GM12878 (cell line): Measurements from ENCODE around the gene RNF166. TPM values are rescaled to one million over a fixed set of nuclear protein-coding genes. Genes with fewer than 3 reads are reported as not detected.

ENCODE experiments used
- ASH2L ChIP-seq: fragments of 300-600, 200-600 bp; sonication (generic); IDR thresholded peaks from 2 replicates; pipeline ENCODE4 v1.6.1; 2017; ENCODE audit warnings: low read depth, mild to moderate bottlenecking, borderline replicate concordance
- CREB1 ChIP-seq: IDR thresholded peaks from 2 replicates; pipeline ENCODE4 v1.6.1; 2012; ENCODE audit warnings: low read depth, mild to moderate bottlenecking, inconsistent platforms
- CREM ChIP-seq: IDR thresholded peaks from 2 replicates; pipeline ENCODE4 v1.6.1; 2014; ENCODE audit warnings: antibody characterized with exemption, low read depth
- NKRF ChIP-seq: fragments of 450-650 bp; conservative IDR thresholded peaks from 2 replicates; pipeline ENCODE4 v1.6.1; 2017; ENCODE audit warnings: mild to moderate bottlenecking, moderate library complexity
- NR2C1 ChIP-seq: fragments of 450-650 bp; IDR thresholded peaks from 2 replicates; pipeline ENCODE4 v1.6.1; 2017; ENCODE audit warnings: antibody characterized with exemption, mild to moderate bottlenecking, moderate library complexity
- POLR2AphosphoS2 ChIP-seq: IDR thresholded peaks from 2 replicates; pipeline ENCODE4 v1.6.1; 2011; ENCODE audit warnings: low read depth, mild to moderate bottlenecking, low read length, improper control_type of control experiment, moderate library complexity
- POLR2AphosphoS5 ChIP-seq: IDR thresholded peaks from 2 replicates; pipeline ENCODE4 v1.6.1; 2011; ENCODE audit warnings: mild to moderate bottlenecking, low read length, inconsistent platforms
- SMAD5 ChIP-seq: IDR thresholded peaks from 2 replicates; pipeline ENCODE4 v1.6.1; 2016; ENCODE audit warnings: antibody characterized with exemption, low read depth
- SP1 ChIP-seq: IDR thresholded peaks from one replicate; pipeline ENCODE4 v1.6.1; 2011; ENCODE audit warnings: low read depth, low read length
- STAT3 ChIP-seq: IDR thresholded peaks from 2 replicates; pipeline ENCODE4 v1.6.1; 2011; ENCODE audit warnings: low read depth, low read length, improper control_type of control experiment
- SUZ12 ChIP-seq: fragments of 200-600 bp; sonication (generic); IDR thresholded peaks from one replicate; pipeline ENCODE4 v1.6.1; 2018; ENCODE audit warnings: antibody characterized with exemption, mild to moderate bottlenecking; ENCODE audit not compliant: unreplicated experiment
- ZNF274 ChIP-seq: IDR thresholded peaks from one replicate; pipeline ENCODE4 v1.8.0; 2011; ENCODE audit not compliant: insufficient read length, insufficient read depth
- ZNF687 ChIP-seq: fragments of 450-650 bp; IDR thresholded peaks from 2 replicates; pipeline ENCODE4 v1.6.1; 2017; ENCODE audit warnings: mild to moderate bottlenecking, moderate library complexity
- polyA plus RNA-seq, 11 experiments: library from polyadenylated mRNA; depleted of rRNA in 4 of 11; unstranded in 6 of 11; stranded (reverse) in 5 of 11; fragments of >200 nt; fragmentation: Nextera tagmentation in 4 of 11; fragmentation: Illumina TruSeq in 1 of 11; extraction: Ambion mirVana in 4 of 11; extraction: Trizol in 1 of 11; gene quantifications; 1 replicate in 1 of 11; 2 replicates in 10 of 11; pipeline versions ENCODE4 v1.2.1 to v1.2.3, GENCODE V29; 2011 to 2016; ENCODE audit warnings: inconsistent platforms in 2 of 11, missing spikeins in 2 of 11, low read depth in 1 of 11
- total RNA-seq, 4 experiments: library from RNA; depleted of rRNA in 3 of 4; stranded (reverse); fragments of >200 nt in 3 of 4; fragmentation: Illumina TruSeq in 1 of 4; extraction: Trizol in 1 of 4; gene quantifications; 2 replicates each; pipeline versions ENCODE4 v1.2.1 to v1.2.3, GENCODE V29; 2013 to 2021
- TF ChIP-seq, protein P1 (sequence below): fragments of 150-350 bp; IDR thresholded peaks from 2 replicates; pipeline ENCODE4 v1.6.1; 2016; ENCODE audit warnings: low read depth, low read length
- TF ChIP-seq, protein P2 (sequence below): fragments of 450-650 bp; IDR thresholded peaks from 2 replicates; pipeline ENCODE4 v1.6.1; 2017; ENCODE audit warnings: borderline replicate concordance
- TF ChIP-seq, protein P3 (sequence below): IDR thresholded peaks from 2 replicates; pipeline ENCODE4 v1.6.1; 2012; ENCODE audit warnings: mild to moderate bottlenecking, low read depth, low read length

The RNF166 gene
- total and polyA plus RNA-seq, 10 of the 15 experiments (the other 5 are each of a cell fraction or from before 2014, with no cell fraction given) = 0.48 to 32.8 (median 12.1) TPM

- TF ChIP-seq ZNF687 (peak; percentile 71; the same call in 1 of the 2 replicates), ASH2L (no peak), NR2C1 (no peak), NKRF (no peak), STAT3 (no peak), POLR2AphosphoS5 (peak; percentile 93), SMAD5 (peak; percentile 89), ZNF274 (no peak), SP1 (no peak), POLR2AphosphoS2 (peak; percentile 85), SUZ12 (no peak), CREM (no peak), CREB1 (no peak)
- TF ChIP-seq, protein P1, sequence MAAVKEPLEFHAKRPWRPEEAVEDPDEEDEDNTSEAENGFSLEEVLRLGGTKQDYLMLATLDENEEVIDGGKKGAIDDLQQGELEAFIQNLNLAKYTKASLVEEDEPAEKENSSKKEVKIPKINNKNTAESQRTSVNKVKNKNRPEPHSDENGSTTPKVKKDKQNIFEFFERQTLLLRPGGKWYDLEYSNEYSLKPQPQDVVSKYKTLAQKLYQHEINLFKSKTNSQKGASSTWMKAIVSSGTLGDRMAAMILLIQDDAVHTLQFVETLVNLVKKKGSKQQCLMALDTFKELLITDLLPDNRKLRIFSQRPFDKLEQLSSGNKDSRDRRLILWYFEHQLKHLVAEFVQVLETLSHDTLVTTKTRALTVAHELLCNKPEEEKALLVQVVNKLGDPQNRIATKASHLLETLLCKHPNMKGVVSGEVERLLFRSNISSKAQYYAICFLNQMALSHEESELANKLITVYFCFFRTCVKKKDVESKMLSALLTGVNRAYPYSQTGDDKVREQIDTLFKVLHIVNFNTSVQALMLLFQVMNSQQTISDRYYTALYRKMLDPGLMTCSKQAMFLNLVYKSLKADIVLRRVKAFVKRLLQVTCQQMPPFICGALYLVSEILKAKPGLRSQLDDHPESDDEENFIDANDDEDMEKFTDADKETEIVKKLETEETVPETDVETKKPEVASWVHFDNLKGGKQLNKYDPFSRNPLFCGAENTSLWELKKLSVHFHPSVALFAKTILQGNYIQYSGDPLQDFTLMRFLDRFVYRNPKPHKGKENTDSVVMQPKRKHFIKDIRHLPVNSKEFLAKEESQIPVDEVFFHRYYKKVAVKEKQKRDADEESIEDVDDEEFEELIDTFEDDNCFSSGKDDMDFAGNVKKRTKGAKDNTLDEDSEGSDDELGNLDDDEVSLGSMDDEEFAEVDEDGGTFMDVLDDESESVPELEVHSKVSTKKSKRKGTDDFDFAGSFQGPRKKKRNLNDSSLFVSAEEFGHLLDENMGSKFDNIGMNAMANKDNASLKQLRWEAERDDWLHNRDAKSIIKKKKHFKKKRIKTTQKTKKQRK = no peak
- TF ChIP-seq, protein P2, sequence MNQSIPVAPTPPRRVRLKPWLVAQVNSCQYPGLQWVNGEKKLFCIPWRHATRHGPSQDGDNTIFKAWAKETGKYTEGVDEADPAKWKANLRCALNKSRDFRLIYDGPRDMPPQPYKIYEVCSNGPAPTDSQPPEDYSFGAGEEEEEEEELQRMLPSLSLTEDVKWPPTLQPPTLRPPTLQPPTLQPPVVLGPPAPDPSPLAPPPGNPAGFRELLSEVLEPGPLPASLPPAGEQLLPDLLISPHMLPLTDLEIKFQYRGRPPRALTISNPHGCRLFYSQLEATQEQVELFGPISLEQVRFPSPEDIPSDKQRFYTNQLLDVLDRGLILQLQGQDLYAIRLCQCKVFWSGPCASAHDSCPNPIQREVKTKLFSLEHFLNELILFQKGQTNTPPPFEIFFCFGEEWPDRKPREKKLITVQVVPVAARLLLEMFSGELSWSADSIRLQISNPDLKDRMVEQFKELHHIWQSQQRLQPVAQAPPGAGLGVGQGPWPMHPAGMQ = no peak
- TF ChIP-seq, protein P3, sequence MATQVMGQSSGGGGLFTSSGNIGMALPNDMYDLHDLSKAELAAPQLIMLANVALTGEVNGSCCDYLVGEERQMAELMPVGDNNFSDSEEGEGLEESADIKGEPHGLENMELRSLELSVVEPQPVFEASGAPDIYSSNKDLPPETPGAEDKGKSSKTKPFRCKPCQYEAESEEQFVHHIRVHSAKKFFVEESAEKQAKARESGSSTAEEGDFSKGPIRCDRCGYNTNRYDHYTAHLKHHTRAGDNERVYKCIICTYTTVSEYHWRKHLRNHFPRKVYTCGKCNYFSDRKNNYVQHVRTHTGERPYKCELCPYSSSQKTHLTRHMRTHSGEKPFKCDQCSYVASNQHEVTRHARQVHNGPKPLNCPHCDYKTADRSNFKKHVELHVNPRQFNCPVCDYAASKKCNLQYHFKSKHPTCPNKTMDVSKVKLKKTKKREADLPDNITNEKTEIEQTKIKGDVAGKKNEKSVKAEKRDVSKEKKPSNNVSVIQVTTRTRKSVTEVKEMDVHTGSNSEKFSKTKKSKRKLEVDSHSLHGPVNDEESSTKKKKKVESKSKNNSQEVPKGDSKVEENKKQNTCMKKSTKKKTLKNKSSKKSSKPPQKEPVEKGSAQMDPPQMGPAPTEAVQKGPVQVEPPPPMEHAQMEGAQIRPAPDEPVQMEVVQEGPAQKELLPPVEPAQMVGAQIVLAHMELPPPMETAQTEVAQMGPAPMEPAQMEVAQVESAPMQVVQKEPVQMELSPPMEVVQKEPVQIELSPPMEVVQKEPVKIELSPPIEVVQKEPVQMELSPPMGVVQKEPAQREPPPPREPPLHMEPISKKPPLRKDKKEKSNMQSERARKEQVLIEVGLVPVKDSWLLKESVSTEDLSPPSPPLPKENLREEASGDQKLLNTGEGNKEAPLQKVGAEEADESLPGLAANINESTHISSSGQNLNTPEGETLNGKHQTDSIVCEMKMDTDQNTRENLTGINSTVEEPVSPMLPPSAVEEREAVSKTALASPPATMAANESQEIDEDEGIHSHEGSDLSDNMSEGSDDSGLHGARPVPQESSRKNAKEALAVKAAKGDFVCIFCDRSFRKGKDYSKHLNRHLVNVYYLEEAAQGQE = no peak
Measured at GRCh38 chr16:88650749-88651275, 55.4 kb downstream of the RNF166 start, which contains the start of gene CYBA (continued).
